K562 (cell line): ENCODE measurements around the gene ZNF106. TPM values are rescaled to one million over a fixed set of nuclear protein-coding genes. Genes with fewer than 3 reads are reported as not detected.
A peak's percentile ranks its signal among the peaks of the same experiment; 100 is the strongest.

Experiments
- ATAC-seq: fragments of 200-7000 bp; cut with Tn5 transposase; 3 replicates; pipeline ENCODE4 v1.9.1; 2020; ENCODE audit warnings: moderate library complexity
- BruUV-seq: library from RNA; stranded (reverse); fragments of 400-500 nt; replicated peaks from 2 replicates; lab custom pipeline; 2021; lab: Mats Ljungman, UMichigan
- CTCF ChIA-PET: fragments of 300-600 bp; formaldehyde crosslinking; extraction: SDS; loops from one replicate; lab custom pipeline; 2021; ENCODE audit warnings: low intra/inter-chr PET ratio; lab: Yijun Ruan, JAX
- POLR2A ChIA-PET: fragments of 300-600, 350-650 bp; sonication (Branson Sonifier 250); formaldehyde crosslinking; extraction: SDS; loops from one replicate; lab custom pipeline; 2021; ENCODE audit warnings: antibody characterized with exemption, inconsistent platforms; lab: Yijun Ruan, JAX
- DNase-seq, 4 experiments: peaks; one replicate each; pipeline versions ENCODE4 v3.0.0 to v3.0.0-alpha.2; 2011 to 2018; ENCODE audit warnings: low spot score in 3 of 4, mixed read lengths in 3 of 4; ENCODE audit errors: extremely low read depth in 1 of 4
- FAIRE-seq: peaks from 2 replicates; lab custom pipeline; 2011; peaks lifted over from hg19 to GRCh38; lab: Jason Lieb, UNC
- H2AFZ ChIP-seq: 2 replicates; pipeline ENCODE4 v1.6.0; 2011; ENCODE audit warnings: low read depth, low read length, control low read depth, inconsistent platforms
- H3K27ac ChIP-seq: fragments of 200-600 bp; 3 replicates; pipeline ENCODE4 v1.8.0; 2011; ENCODE audit warnings: low read depth, mild to moderate bottlenecking, control low read depth, inconsistent platforms, low read length, moderate library complexity, mixed read lengths; ENCODE audit errors: extremely low read depth
- H3K27me3 ChIP-seq, 2 experiments: fragments of 300-600 bp in 1 of 2; 2 replicates in 1 of 2; 3 replicates in 1 of 2; pipeline versions ENCODE4 v1.6.0 to v1.8.0; 2011; ENCODE audit warnings: inconsistent platforms in 2 of 2, low read length in 2 of 2, mild to moderate bottlenecking in 1 of 2, mixed read lengths in 1 of 2, moderate library complexity in 1 of 2; ENCODE audit not compliant: control insufficient read depth in 2 of 2, insufficient read depth in 2 of 2
- H3K36me3 ChIP-seq: fragments of 300-600 bp; 3 replicates; pipeline ENCODE4 v1.8.0; 2011; ENCODE audit warnings: mild to moderate bottlenecking, low read length, inconsistent platforms; ENCODE audit not compliant: control insufficient read depth, insufficient read depth
- H3K4me1 ChIP-seq, 2 experiments: fragments of 200-600 bp in 1 of 2; replicated peaks in 1 of 2; 2 replicates in 1 of 2; 3 replicates in 1 of 2; pipeline versions ENCODE4 v1.5.1 to v1.8.0; 2011; ENCODE audit warnings: inconsistent platforms in 2 of 2, low read length in 2 of 2, mild to moderate bottlenecking in 1 of 2, mixed read lengths in 1 of 2, moderate library complexity in 1 of 2; ENCODE audit not compliant: control insufficient read depth in 2 of 2, insufficient read depth in 2 of 2
- H3K4me2 ChIP-seq: 2 replicates; pipeline ENCODE4 v1.6.1; 2011; ENCODE audit warnings: low read length, control low read depth, inconsistent platforms, mixed read lengths; ENCODE audit not compliant: insufficient read depth
- H3K4me3 ChIP-seq: fragments of 200-600 bp; sonication (generic), shearing (Covaris generic); 2 replicates; pipeline ENCODE4 v1.5.1; 2016; ENCODE audit warnings: control low read depth, inconsistent platforms
- H3K79me2 ChIP-seq: fragments of 200-600 bp; 3 replicates; pipeline ENCODE4 v1.8.0; 2011; ENCODE audit warnings: low read length, inconsistent platforms; ENCODE audit not compliant: control insufficient read depth, insufficient read depth
- H3K9ac ChIP-seq, 2 experiments: 2 replicates each; pipeline versions ENCODE4 v1.6.0 to v1.6.1; 2011; ENCODE audit warnings: low read depth in 2 of 2, low read length in 2 of 2, control low read depth in 1 of 2, inconsistent platforms in 1 of 2, mild to moderate bottlenecking in 1 of 2, mixed read lengths in 1 of 2; ENCODE audit not compliant: insufficient read depth in 1 of 2
- H3K9me1 ChIP-seq: one replicate; pipeline ENCODE4 v1.6.0; 2011; ENCODE audit warnings: inconsistent platforms, mild to moderate bottlenecking, low read length, moderate library complexity; ENCODE audit not compliant: control insufficient read depth, insufficient read depth
- H3K9me3 ChIP-seq: replicated peaks from 2 replicates; pipeline ENCODE4 v1.5.1; 2011; ENCODE audit warnings: low read depth, low read length, inconsistent platforms; ENCODE audit not compliant: control insufficient read depth, insufficient read depth
- H4K20me1 ChIP-seq: replicated peaks from 2 replicates; pipeline ENCODE4 v1.6.1; 2011; ENCODE audit warnings: low read length, inconsistent platforms, mixed read lengths; ENCODE audit not compliant: control insufficient read depth, insufficient read depth
- STAT5A ChIP-seq: IDR thresholded peaks from 2 replicates; pipeline ENCODE4 v1.6.1; 2012; ENCODE audit warnings: low read length, inconsistent platforms, borderline replicate concordance
- ZNF121 ChIP-seq: sonication (generic); formaldehyde crosslinking; conservative IDR thresholded peaks from 2 replicates; pipeline ENCODE4 v1.8.0; 2022; ENCODE audit warnings: missing genetic modification reagents
- ZNF780A ChIP-seq: fragments of 250-450 bp; sonication (Bioruptor Pico); IDR thresholded peaks from 2 replicates; pipeline ENCODE4 v1.5.0; 2021; ENCODE audit warnings: mild to moderate bottlenecking
- WGBS: fragments of 100-300 bp; shearing (Covaris generic); methylation state at CpG from one replicate; pipeline ENCODE4 v1.1.6; 2016; ENCODE audit warnings: low coverage, mixed read lengths; ENCODE audit not compliant: insufficient coverage; ENCODE audit errors: missing lambda C conversion rate; 5-methylcytosine and 5-hydroxymethylcytosine counted together
- in situ Hi-C: fragments of 300-500 bp; cut with MboI; formaldehyde crosslinking; loops from 4 replicates; pipeline ENCODE4 v1.15.0; 2018; ENCODE audit warnings: inconsistent platforms, mixed read lengths
- intact Hi-C: fragments of 100-400 bp; cut with micrococcal nuclease; formaldehyde crosslinking; loops from 2 replicates; pipeline ENCODE4 v1.14.2; 2022
- polyA plus RNA-seq, 8 experiments: library from polyadenylated mRNA; depleted of rRNA in 4 of 8; stranded (reverse) in 5 of 8; unstranded in 3 of 8; fragments of >200 nt; fragmentation: Nextera tagmentation in 2 of 8; fragmentation: Illumina TruSeq in 1 of 8; extraction: Ambion mirVana in 2 of 8; extraction: Trizol in 1 of 8; gene quantifications; 2 replicates each; pipeline versions ENCODE4 v1.2.1 to v1.2.3, GENCODE V29; 2011 to 2014; ENCODE audit warnings: inconsistent platforms in 1 of 8, missing spikeins in 1 of 8
- total RNA-seq, 7 experiments: library from RNA; depleted of rRNA in 6 of 7; stranded (reverse); fragments of >200 nt in 6 of 7; fragmentation: Illumina TruSeq in 2 of 7; extraction: Trizol in 2 of 7; gene quantifications; 2 replicates each; pipeline versions ENCODE4 v1.2.1 to v1.2.3, GENCODE V29; 2011 to 2021; ENCODE audit warnings: low replicate concordance in 1 of 7
- TF ChIP-seq, protein P1 (sequence below): IDR thresholded peaks from 2 replicates; pipeline ENCODE4 v1.6.1; 2014; ENCODE audit warnings: antibody characterized with exemption

ZNF106 gene
- total and polyA plus RNA-seq, 9 of the 15 experiments (the other 6 are each of a cell fraction or from before 2014, with no cell fraction given) = 14.4 to 55.3 (median 33.7) TPM

DNA sequence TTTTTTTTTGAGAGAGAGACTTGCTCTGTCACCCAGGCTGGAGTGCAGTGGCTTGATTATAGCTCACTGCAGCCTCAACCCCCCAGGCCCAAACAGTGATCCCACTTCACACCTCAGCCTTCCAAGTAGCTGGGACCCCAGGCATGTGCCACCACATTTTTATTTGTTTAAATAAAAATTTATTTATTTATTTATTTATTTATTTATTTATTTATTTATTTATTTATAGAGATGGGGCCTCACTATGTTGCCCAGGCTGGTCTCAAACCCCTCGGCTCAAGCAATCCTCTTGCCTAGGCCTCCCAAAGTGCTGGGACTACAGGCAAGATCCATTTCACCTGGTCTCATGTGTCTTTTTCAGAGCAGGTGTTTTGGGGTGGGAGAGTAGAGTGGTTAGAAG is 116.1 kb downstream of the ZNF106 start:
- no peak overlapping the region for H3K4me3 ChIP-seq
- no peaks in the 10 kb centered on the region for H3K79me2 ChIP-seq
- CTCF ChIA-PET = no interaction called here
- H3K9me1 ChIP-seq = no peaks in the 10 kb centered on the region
- no peak overlapping the region for H3K4me2 ChIP-seq
- H3K27ac ChIP-seq = no peak overlapping the region
- intact Hi-C loops = no loop called here
- in situ Hi-C loops = no loop called here
- no peaks in the 10 kb centered on the region for H3K4me1 ChIP-seq
- no peak for DNase-seq
- WGBS = 11% methylated on average over 1 of the region's 1 CpG
- H2AFZ ChIP-seq = no peak overlapping the region
- H3K9ac ChIP-seq = no peak overlapping the region
- ATAC-seq = no peak
- no peaks in the 10 kb centered on the region for H3K9me3 ChIP-seq
- POLR2A ChIA-PET = interaction anchor here (1.7 kb wide), 1 partner anchor 10 kb away, joined by 5 read pairs; no protein-coding TSS in a partner anchor
- H4K20me1 ChIP-seq = no peaks in the 10 kb centered on the region
- H3K36me3 ChIP-seq = no peaks in the 10 kb centered on the region
- H3K27me3 ChIP-seq = no peaks in the 10 kb centered on the region
- TF ChIP-seq STAT5A (no peak), ZNF121 (CRISPR knock-in tag) (0 out of 2 replicates have a peak, but pooled peaks have one; percentile 12)
- TF ChIP-seq, all 486 proteins: peak for 1
- FAIRE-seq = no peak
- BruUV-seq = no TSS peak

DNA sequence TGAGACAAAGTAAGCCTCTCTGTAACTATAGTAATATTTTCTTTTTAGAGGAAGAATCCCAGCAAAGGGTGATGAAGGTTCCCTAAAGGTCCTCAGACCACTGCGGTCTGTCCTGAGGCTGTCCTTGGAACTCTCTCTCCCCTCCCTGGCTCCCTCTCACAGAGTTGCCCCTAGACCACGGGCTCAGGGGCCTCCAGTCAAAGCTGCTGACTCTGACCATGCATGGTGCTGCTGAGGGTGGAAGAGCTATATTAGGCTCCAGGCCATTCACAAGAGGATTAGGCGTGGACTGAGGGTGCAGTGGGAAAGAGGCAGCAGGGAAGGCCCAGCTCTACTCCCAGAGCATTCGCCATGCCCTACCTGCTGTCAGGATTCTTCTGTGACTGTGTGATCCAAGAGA is 117.0 kb downstream of the ZNF106 start:
- CTCF ChIA-PET = no interaction called here
- no peak overlapping the region for H3K27ac ChIP-seq
- H3K9me3 ChIP-seq = no peaks in the 10 kb centered on the region
- intact Hi-C loops = no loop called here
- no peak for ATAC-seq
- no peaks in the 10 kb centered on the region for H4K20me1 ChIP-seq
- in situ Hi-C loops = no loop called here
- no peak overlapping the region for H3K9ac ChIP-seq
- no peaks in the 10 kb centered on the region for H3K4me1 ChIP-seq
- no peak overlapping the region for H2AFZ ChIP-seq
- H3K4me2 ChIP-seq = no peak overlapping the region
- H3K9me1 ChIP-seq = no peaks in the 10 kb centered on the region
- TF ChIP-seq, protein P1, sequence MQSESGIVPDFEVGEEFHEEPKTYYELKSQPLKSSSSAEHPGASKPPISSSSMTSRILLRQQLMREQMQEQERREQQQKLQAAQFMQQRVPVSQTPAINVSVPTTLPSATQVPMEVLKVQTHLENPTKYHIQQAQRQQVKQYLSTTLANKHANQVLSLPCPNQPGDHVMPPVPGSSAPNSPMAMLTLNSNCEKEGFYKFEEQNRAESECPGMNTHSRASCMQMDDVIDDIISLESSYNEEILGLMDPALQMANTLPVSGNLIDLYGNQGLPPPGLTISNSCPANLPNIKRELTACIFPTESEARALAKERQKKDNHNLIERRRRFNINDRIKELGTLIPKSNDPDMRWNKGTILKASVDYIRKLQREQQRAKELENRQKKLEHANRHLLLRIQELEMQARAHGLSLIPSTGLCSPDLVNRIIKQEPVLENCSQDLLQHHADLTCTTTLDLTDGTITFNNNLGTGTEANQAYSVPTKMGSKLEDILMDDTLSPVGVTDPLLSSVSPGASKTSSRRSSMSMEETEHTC = no peak
- TF ChIP-seq ZNF780A (CRISPR knock-in tag) = no peak
- FAIRE-seq = no peak
- WGBS = 38% methylated on average over 4 of the region's 4 CpGs
- DNase-seq = no peak
- POLR2A ChIA-PET = interaction anchor here (1.1 kb wide), 1 partner anchor 105 kb away, joined by 3 read pairs; no protein-coding TSS in a partner anchor
- no peaks in the 10 kb centered on the region for H3K36me3 ChIP-seq
- H3K79me2 ChIP-seq = no peaks in the 10 kb centered on the region
- no peak overlapping the region for H3K4me3 ChIP-seq
- no TSS peak for BruUV-seq
- no peaks in the 10 kb centered on the region for H3K27me3 ChIP-seq
